Ascending aorta (tissue), 2 donors: ENCODE measurements around the gene TAS2R46. TPM values are rescaled to one million over a fixed set of nuclear protein-coding genes. Genes with fewer than 3 reads are reported as not detected.

ENCODE experiments used
- DNase-seq, 2 donors: peaks; one replicate each; pipeline ENCODE4 v3.0.0-alpha.2; 2019; ENCODE audit warnings: low spot score in 2 of 2
- H3K27ac ChIP-seq, 2 donors: fragments of 200-600 bp; sonication (generic); one replicate each; pipeline ENCODE4 v1.5.1; 2016 to 2017; ENCODE audit warnings: mild to moderate bottlenecking in 1 of 2
- H3K27me3 ChIP-seq: fragments of 200-600 bp; sonication (generic); one replicate; pipeline ENCODE4 v1.5.1; 2017
- H3K36me3 ChIP-seq, 2 donors: fragments of 200-600 bp; sonication (generic); one replicate each; pipeline ENCODE4 v1.5.1; 2016
- H3K4me1 ChIP-seq, 2 donors: fragments of 200-600 bp; sonication (generic); one replicate each; pipeline ENCODE4 v1.5.1; 2016 to 2017; ENCODE audit warnings: mild to moderate bottlenecking in 1 of 2
- H3K4me3 ChIP-seq, 2 donors: fragments of 200-600 bp; sonication (generic); one replicate each; pipeline ENCODE4 v1.5.1; 2016 to 2017; ENCODE audit warnings: mild to moderate bottlenecking in 1 of 2
- H3K9me3 ChIP-seq, 2 donors: fragments of 200-600 bp; sonication (generic); one replicate each; pipeline ENCODE4 v1.5.1; 2016
- CTCF ChIP-seq, 3 experiments: fragments of 200-600 bp in 2 of 3; fragments of 450-650 bp in 1 of 3; sonication (generic) in 2 of 3; IDR thresholded peaks; one replicate each; pipeline ENCODE4 v1.5.1; 2016 to 2019; ENCODE audit warnings: antibody characterized with exemption in 3 of 3, mild to moderate bottlenecking in 1 of 3, moderate library complexity in 1 of 3
- intact Hi-C: fragments of 100-400 bp; cut with DNase I; formaldehyde crosslinking; loops from one replicate; pipeline ENCODE4 v1.15.1; 2023
- total RNA-seq: library from RNA; depleted of rRNA; stranded (reverse); fragments of >200 nt; gene quantifications from one replicate; pipeline ENCODE4 v1.1.0, GENCODE V29; 2016

Gene TAS2R46
- total RNA-seq, 1 donor from 2014 or later = 23.2 TPM

- DNase-seq = no peak
- Histone ChIP-seq H3K4me1 (no peaks in the 10 kb centered on the region), H3K9me3 (no peaks in the 10 kb centered on the region), H3K27me3 (no peaks in the 10 kb centered on the region), H3K36me3 (no peaks in the 10 kb centered on the region), H3K27ac (no peak overlapping the region), H3K4me3 (no peak overlapping the region)
- no peak for TF ChIP-seq CTCF (IDR thresholded peaks at IDR 0.05)
- intact Hi-C loops = no loop called here
These were observed 9.3 kb upstream of the TAS2R46 start for GRCh38 chr12:11071414-11071813.

GRCh38 chr12:11070999-11071398, 8.9 kb upstream of the TAS2R46 start:
- H3K9me3 ChIP-seq = no peaks in the 10 kb centered on the region
- no peaks in the 10 kb centered on the region for H3K4me1 ChIP-seq
- H3K36me3 ChIP-seq = no peaks in the 10 kb centered on the region
- H3K27ac ChIP-seq = no peak overlapping the region
- H3K27me3 ChIP-seq = no peaks in the 10 kb centered on the region
- no peak for DNase-seq
- intact Hi-C loops = no loop called here
- no peak for TF ChIP-seq CTCF (IDR thresholded peaks at IDR 0.05)
- no peak overlapping the region for H3K4me3 ChIP-seq

GRCh38 chr12:11069854-11070365, 7.8 kb upstream of the TAS2R46 start:
- no peaks in the 10 kb centered on the region for H3K9me3 ChIP-seq
- no peak overlapping the region for H3K27ac ChIP-seq
- H3K4me1 ChIP-seq = no peaks in the 10 kb centered on the region
- no peak for DNase-seq
- no peaks in the 10 kb centered on the region for H3K27me3 ChIP-seq
- intact Hi-C loops = no loop called here
- no peak overlapping the region for H3K4me3 ChIP-seq
- H3K36me3 ChIP-seq = no peaks in the 10 kb centered on the region
- no peak for TF ChIP-seq CTCF (IDR thresholded peaks at IDR 0.05)

- H3K36me3 ChIP-seq = no peaks in the 10 kb centered on the region
- no peak overlapping the region for H3K4me3 ChIP-seq
- no peak overlapping the region for H3K27ac ChIP-seq
- intact Hi-C loops = loop anchor here (2.0 kb wide), 1 partner anchor 29 kb away; no protein-coding TSS in a partner anchor
- TF ChIP-seq CTCF (IDR thresholded peaks at IDR 0.05) = no peak
- H3K9me3 ChIP-seq = no peaks in the 10 kb centered on the region
- no peak for DNase-seq
- H3K27me3 ChIP-seq = no peaks in the 10 kb centered on the region
- no peaks in the 10 kb centered on the region for H3K4me1 ChIP-seq
These were observed 5.4 kb upstream of the TAS2R46 start for GRCh38 chr12:11067514-11067913.

- H3K9me3 ChIP-seq = no peaks in the 10 kb centered on the region
- no peak overlapping the region for H3K4me3 ChIP-seq
- intact Hi-C loops = no loop called here
- no peak for TF ChIP-seq CTCF (IDR thresholded peaks at IDR 0.05)
- no peaks in the 10 kb centered on the region for H3K4me1 ChIP-seq
- no peak for DNase-seq
- no peaks in the 10 kb centered on the region for H3K36me3 ChIP-seq
- H3K27me3 ChIP-seq = no peaks in the 10 kb centered on the region
- no peak overlapping the region for H3K27ac ChIP-seq
These were observed 2.3 kb downstream of the TAS2R46 start for GRCh38 chr12:11059784-11060183.

- TF ChIP-seq CTCF (IDR thresholded peaks at IDR 0.05) = no peak
- no peak overlapping the region for H3K4me3 ChIP-seq
- no peaks in the 10 kb centered on the region for H3K27me3 ChIP-seq
- no peaks in the 10 kb centered on the region for H3K36me3 ChIP-seq
- no peaks in the 10 kb centered on the region for H3K9me3 ChIP-seq
- no peak for DNase-seq
- H3K4me1 ChIP-seq = no peaks in the 10 kb centered on the region
- H3K27ac ChIP-seq = no peak overlapping the region
- intact Hi-C loops = no loop called here
These were observed 3.1 kb downstream of the TAS2R46 start for GRCh38 chr12:11059041-11059440.
